RKO (cell line): ENCODE measurements around the gene PRPF18.

Experiments
- DNase-seq: peaks from one replicate; pipeline ENCODE4 v3.0.0-alpha.2; 2016; ENCODE audit warnings: low spot score

Gene PRPF18

GRCh38 chr10:13669182-13669855 is 82.6 kb downstream of the PRPF18 start:
- no peak for DNase-seq

GRCh38 chr10:13669901-13670300 is 83.1 kb downstream of the PRPF18 start:
- DNase-seq, result no peak

- no peak for DNase-seq
Measured at GRCh38 chr10:13670311-13670710, 83.5 kb downstream of the PRPF18 start.

- no peak for DNase-seq
Measured at GRCh38 chr10:13671904-13672303, 85.1 kb downstream of the PRPF18 start.

- no peak for DNase-seq
Measured at GRCh38 chr10:13672548-13672947, 85.8 kb downstream of the PRPF18 start.

- DNase-seq, result no peak
Measured at GRCh38 chr10:13673156-13673555, 86.4 kb downstream of the PRPF18 start.

GRCh38 chr10:13674645-13675588 is 88.2 kb downstream of the PRPF18 start:
- no peak for DNase-seq

GRCh38 chr10:13678101-13678843 is 91.5 kb downstream of the PRPF18 start:
- no peak for DNase-seq
